ENCODE measurements around the gene MED10. TPM values are rescaled to one million over a fixed set of nuclear protein-coding genes. Genes with fewer than 3 reads are reported as not detected.

The MED10 gene
- total and polyA plus RNA-seq, 2 of the 4 experiments (the other 2 are of a cell fraction) = 9.1 to 60.0 TPM

DNA sequence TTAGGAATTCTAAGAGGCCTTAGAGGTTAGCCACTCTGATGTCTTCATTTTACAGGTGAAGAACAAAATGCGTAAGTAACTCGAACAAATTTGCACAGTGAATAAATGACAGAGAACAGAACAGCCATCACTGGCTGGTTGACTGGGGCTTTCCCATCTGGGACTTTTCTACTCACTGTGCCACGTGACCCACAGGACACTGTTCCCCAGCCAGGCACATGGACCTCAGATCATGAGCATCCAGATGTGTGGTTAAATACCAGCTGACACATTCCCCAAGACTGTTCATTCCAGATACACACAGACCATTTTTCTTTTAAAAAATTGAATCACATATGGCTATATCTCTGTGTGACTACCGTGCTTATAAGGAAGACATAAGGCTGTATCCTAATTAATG, 25.8 kb upstream of the MED10 start:
- Histone ChIP-seq H4K5ac (ENCODE audit: low read depth, low read length) (no peak overlapping the region), H3K36me3 (ENCODE audit: control insufficient read depth, insufficient read depth, low read length) (no peaks in the 10 kb centered on the region), H3K4me1 (ENCODE audit: control insufficient read depth, insufficient read depth, low read length) (no peaks in the 10 kb centered on the region), H3K14ac (replicated peaks; ENCODE audit: low read depth, low read length) (no peak overlapping the region), H2AFZ (replicated peaks; ENCODE audit: low read length, poor library complexity) (no peak overlapping the region), H3K9ac (ENCODE audit: low read depth, low read length) (no peak overlapping the region), H3K27me3 (ENCODE audit: control insufficient read depth, insufficient read depth, low read length) (no peaks in the 10 kb centered on the region), H4K91ac (ENCODE audit: insufficient read depth, low read depth, low read length) (no peak overlapping the region), H2AK9ac (replicated peaks; ENCODE audit: low read depth, low read length, poor library complexity) (no peak overlapping the region), H3K79me1 (ENCODE audit: low read depth in 1 of 2, low read length in 2 of 2) (no peaks in the 10 kb centered on the region), H4K20me1 (ENCODE audit: insufficient read depth, low read length) (no peaks in the 10 kb centered on the region), H3K4me3 (ENCODE audit: insufficient read depth, low read depth, low read length) (no peak overlapping the region), H3K18ac (ENCODE audit: low read depth, low read length) (no peak overlapping the region), H2BK120ac (ENCODE audit: low read depth, low read length) (no peak overlapping the region), H2BK5ac (ENCODE audit: low read depth, low read length, poor library complexity, severe bottlenecking) (no peak overlapping the region), H3K23ac (ENCODE audit: low read depth, low read length) (no peak overlapping the region), H3K27ac (ENCODE audit: insufficient read depth, low read length) (no peak overlapping the region), H2AK5ac (ENCODE audit: low read depth, low read length) (no peak overlapping the region), H3K9me1 (ENCODE audit: insufficient read depth, low read length) (no peaks in the 10 kb centered on the region), H3K4ac (ENCODE audit: low read depth, low read length) (no peak overlapping the region), H2BK15ac (ENCODE audit: low read depth, low read length) (no peak overlapping the region), H3K56ac (ENCODE audit: extremely low read depth, insufficient read depth, low read length) (no peak overlapping the region), H2BK20ac (ENCODE audit: low read depth, low read length) (no peak overlapping the region), H3K9me3 (ENCODE audit: control insufficient read depth, insufficient read depth, low read length) (no peaks in the 10 kb centered on the region), H3K4me2 (ENCODE audit: low read depth, low read length) (no peak overlapping the region), H4K8ac (ENCODE audit: low read depth in 2 of 2, low read length in 2 of 2) (no peak overlapping the region)
- no TSS peak for BruUV-seq (replicated peaks)
- POLR2A ChIA-PET (ENCODE audit: unreplicated experiment) = no interaction called here
- CTCF ChIA-PET = interaction anchor here (0.6 kb wide), 1 partner anchor 50 kb away, joined by 3 read pairs; no protein-coding TSS in a partner anchor
- 68% methylated on average over 2 of the region's 4 CpGs; no CpG with 5 or more reads in 1 of the 2 experiments for WGBS, 2 experiments (ENCODE audit: extremely low coverage in 2 of 2, insufficient read length in 1 of 2)
- in situ Hi-C loops (cut with MboI; ENCODE audit: low sequenced_read_pairs) (no loop called here), dilution Hi-C loops (cut with HindIII; ENCODE audit: low sequenced_read_pairs, unreplicated experiment) (no loop called here), intact Hi-C loops (cut with micrococcal nuclease) (no loop called here)
- TF ChIP-seq, protein P1, sequence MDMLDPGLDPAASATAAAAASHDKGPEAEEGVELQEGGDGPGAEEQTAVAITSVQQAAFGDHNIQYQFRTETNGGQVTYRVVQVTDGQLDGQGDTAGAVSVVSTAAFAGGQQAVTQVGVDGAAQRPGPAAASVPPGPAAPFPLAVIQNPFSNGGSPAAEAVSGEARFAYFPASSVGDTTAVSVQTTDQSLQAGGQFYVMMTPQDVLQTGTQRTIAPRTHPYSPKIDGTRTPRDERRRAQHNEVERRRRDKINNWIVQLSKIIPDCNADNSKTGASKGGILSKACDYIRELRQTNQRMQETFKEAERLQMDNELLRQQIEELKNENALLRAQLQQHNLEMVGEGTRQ (IDR thresholded peaks at IDR 0.05; ENCODE audit: low read depth, low read length) = peak; percentile 70; the same call in 1 of the 2 replicates
- TF ChIP-seq, protein P2, sequence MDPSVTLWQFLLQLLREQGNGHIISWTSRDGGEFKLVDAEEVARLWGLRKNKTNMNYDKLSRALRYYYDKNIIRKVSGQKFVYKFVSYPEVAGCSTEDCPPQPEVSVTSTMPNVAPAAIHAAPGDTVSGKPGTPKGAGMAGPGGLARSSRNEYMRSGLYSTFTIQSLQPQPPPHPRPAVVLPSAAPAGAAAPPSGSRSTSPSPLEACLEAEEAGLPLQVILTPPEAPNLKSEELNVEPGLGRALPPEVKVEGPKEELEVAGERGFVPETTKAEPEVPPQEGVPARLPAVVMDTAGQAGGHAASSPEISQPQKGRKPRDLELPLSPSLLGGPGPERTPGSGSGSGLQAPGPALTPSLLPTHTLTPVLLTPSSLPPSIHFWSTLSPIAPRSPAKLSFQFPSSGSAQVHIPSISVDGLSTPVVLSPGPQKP (IDR thresholded peaks at IDR 0.05; ENCODE audit: borderline replicate concordance, low read depth, low read length) = no peak
- ATAC-seq (ENCODE audit: low read depth) = no peak
- peak; percentile 41 for DNase-seq

Measured in IMR-90 (cell line).